Liver (tissue), 3 donors: Measurements from ENCODE around the gene TOLLIP.

Experiments used
- GABPA ChIP-seq, 2 donors: IDR thresholded peaks in 1 of 2; conservative IDR thresholded peaks in 1 of 2; 2 replicates each; pipeline ENCODE4 v1.6.1; 2016; ENCODE audit warnings: antibody characterized with exemption in 2 of 2, mild to moderate bottlenecking in 1 of 2, moderate library complexity in 1 of 2
- TF ChIP-seq, protein P1 (sequence below): IDR thresholded peaks from 2 replicates; pipeline ENCODE4 v1.6.1; 2016; ENCODE audit warnings: antibody characterized with exemption
- TF ChIP-seq, protein P2 (sequence below): IDR thresholded peaks from 2 replicates; pipeline ENCODE4 v1.6.1; 2016; ENCODE audit warnings: antibody characterized with exemption, mild to moderate bottlenecking
- TF ChIP-seq, protein P3 (sequence below): fragments of 150-350 bp; IDR thresholded peaks from 2 replicates; pipeline ENCODE4 v1.5.1; 2017; ENCODE audit warnings: improper control_type of control experiment, low read depth, low read length; ENCODE audit not compliant: missing input control
- donor health status: healthy.
- donor health status: healthy.

GRCh38 chr11:1309498-1310317 lies at the start of gene TOLLIP:
- TF ChIP-seq, protein P1, sequence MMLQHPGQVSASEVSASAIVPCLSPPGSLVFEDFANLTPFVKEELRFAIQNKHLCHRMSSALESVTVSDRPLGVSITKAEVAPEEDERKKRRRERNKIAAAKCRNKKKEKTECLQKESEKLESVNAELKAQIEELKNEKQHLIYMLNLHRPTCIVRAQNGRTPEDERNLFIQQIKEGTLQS, result no peak
- TF ChIP-seq, protein P2, sequence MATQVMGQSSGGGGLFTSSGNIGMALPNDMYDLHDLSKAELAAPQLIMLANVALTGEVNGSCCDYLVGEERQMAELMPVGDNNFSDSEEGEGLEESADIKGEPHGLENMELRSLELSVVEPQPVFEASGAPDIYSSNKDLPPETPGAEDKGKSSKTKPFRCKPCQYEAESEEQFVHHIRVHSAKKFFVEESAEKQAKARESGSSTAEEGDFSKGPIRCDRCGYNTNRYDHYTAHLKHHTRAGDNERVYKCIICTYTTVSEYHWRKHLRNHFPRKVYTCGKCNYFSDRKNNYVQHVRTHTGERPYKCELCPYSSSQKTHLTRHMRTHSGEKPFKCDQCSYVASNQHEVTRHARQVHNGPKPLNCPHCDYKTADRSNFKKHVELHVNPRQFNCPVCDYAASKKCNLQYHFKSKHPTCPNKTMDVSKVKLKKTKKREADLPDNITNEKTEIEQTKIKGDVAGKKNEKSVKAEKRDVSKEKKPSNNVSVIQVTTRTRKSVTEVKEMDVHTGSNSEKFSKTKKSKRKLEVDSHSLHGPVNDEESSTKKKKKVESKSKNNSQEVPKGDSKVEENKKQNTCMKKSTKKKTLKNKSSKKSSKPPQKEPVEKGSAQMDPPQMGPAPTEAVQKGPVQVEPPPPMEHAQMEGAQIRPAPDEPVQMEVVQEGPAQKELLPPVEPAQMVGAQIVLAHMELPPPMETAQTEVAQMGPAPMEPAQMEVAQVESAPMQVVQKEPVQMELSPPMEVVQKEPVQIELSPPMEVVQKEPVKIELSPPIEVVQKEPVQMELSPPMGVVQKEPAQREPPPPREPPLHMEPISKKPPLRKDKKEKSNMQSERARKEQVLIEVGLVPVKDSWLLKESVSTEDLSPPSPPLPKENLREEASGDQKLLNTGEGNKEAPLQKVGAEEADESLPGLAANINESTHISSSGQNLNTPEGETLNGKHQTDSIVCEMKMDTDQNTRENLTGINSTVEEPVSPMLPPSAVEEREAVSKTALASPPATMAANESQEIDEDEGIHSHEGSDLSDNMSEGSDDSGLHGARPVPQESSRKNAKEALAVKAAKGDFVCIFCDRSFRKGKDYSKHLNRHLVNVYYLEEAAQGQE, result no peak
- TF ChIP-seq GABPA (IDR thresholded peaks at IDR 0.05 in 1 of 2, conservative IDR thresholded peaks at IDR 0.05 in 1 of 2), result peak in 1 of 2 donors; percentile 11
- TF ChIP-seq, protein P3, sequence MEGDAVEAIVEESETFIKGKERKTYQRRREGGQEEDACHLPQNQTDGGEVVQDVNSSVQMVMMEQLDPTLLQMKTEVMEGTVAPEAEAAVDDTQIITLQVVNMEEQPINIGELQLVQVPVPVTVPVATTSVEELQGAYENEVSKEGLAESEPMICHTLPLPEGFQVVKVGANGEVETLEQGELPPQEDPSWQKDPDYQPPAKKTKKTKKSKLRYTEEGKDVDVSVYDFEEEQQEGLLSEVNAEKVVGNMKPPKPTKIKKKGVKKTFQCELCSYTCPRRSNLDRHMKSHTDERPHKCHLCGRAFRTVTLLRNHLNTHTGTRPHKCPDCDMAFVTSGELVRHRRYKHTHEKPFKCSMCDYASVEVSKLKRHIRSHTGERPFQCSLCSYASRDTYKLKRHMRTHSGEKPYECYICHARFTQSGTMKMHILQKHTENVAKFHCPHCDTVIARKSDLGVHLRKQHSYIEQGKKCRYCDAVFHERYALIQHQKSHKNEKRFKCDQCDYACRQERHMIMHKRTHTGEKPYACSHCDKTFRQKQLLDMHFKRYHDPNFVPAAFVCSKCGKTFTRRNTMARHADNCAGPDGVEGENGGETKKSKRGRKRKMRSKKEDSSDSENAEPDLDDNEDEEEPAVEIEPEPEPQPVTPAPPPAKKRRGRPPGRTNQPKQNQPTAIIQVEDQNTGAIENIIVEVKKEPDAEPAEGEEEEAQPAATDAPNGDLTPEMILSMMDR, result peak; percentile 6
